ENCODE data around the gene SUFU. TPM values are rescaled to one million over a fixed set of nuclear protein-coding genes. Genes with fewer than 3 reads are reported as not detected.
A peak's percentile ranks its signal among the peaks of the same experiment; 100 is the strongest.

Gene SUFU
- total and polyA plus RNA-seq, 2 experiments from 2014 or later: 2.8 to 5.6 TPM

GRCh38 chr10:102583435-102584417 is 80.0 kb downstream of the SUFU start:
- H3F3A ChIP-seq (replicated peaks; ENCODE audit: low read depth): 0 out of 2 replicates have a peak, but pooled peaks cover 7% of the 10 kb centered on the region
- DNase-seq (ENCODE audit: low spot score): peak; percentile 96
- H3K27ac ChIP-seq (ENCODE audit: low read depth): no peak overlapping the region
- H3K36me3 ChIP-seq (ENCODE audit: insufficient read depth): no peaks in the 10 kb centered on the region
- Mint-ChIP-seq H3K27me3 (ENCODE audit: insufficient read depth, low read depth, poor library complexity) (peaks cover 3% of the 10 kb centered on the region), H3K27ac (no peak overlapping the region), H3K4me3 (no peak overlapping the region), H3K9me3 (no peaks in the 10 kb centered on the region), H3K4me1 (peaks cover 38% of the 10 kb centered on the region), H3K36me3 (ENCODE audit: low read depth) (no peaks in the 10 kb centered on the region)
- TF ChIP-seq NANOG (IDR thresholded peaks at IDR 0.05; ENCODE audit: borderline replicate concordance) (no peak), EZH2phosphoT487 (IDR thresholded peaks at IDR 0.05; ENCODE audit: unreplicated experiment) (no peak), POLR2AphosphoS5 (IDR thresholded peaks at IDR 0.05; ENCODE audit: low read depth) (no peak), STAT1 (IDR thresholded peaks at IDR 0.05; ENCODE audit: unreplicated experiment) (no peak), ZNF331 (CRISPR knock-in tag; IDR thresholded peaks at IDR 0.05; ENCODE audit: low read depth) (no peak), CTCF (conservative IDR thresholded peaks at IDR 0.05; ENCODE audit: low read depth in 2 of 2) (peak; percentile 94 to 96), ZNF462 (CRISPR knock-in tag; IDR thresholded peaks at IDR 0.05) (no peak), CREB1 (CRISPR knock-in tag; IDR thresholded peaks at IDR 0.05; ENCODE audit: low read depth) (0 out of 2 replicates have a peak, but pooled peaks have one; percentile 13), JUNB (IDR thresholded peaks at IDR 0.05; ENCODE audit: unreplicated experiment) (no peak)
- no peak overlapping the region for H3K4me2 ChIP-seq
- H3K79me2 ChIP-seq (replicated peaks; ENCODE audit: insufficient read depth): no peaks in the 10 kb centered on the region
- no peaks in the 10 kb centered on the region for H3K27me3 ChIP-seq (ENCODE audit: insufficient read depth)
- H3K9me2 ChIP-seq (ENCODE audit: insufficient read depth): no peaks in the 10 kb centered on the region
- H4K20me1 ChIP-seq (replicated peaks; ENCODE audit: insufficient read depth): peaks cover 2% of the 10 kb centered on the region; the same call in 1 of the 2 replicates
- H2AFZ ChIP-seq: no peak overlapping the region
- ATAC-seq: peak; percentile 94
- H3K4me3 ChIP-seq: no peak overlapping the region
- H3K4me1 ChIP-seq (ENCODE audit: insufficient read depth): peaks cover 18% of the 10 kb centered on the region
